ENCODE data around the gene IFI27L1. TPM values are rescaled to one million over a fixed set of nuclear protein-coding genes. Genes with fewer than 3 reads are reported as not detected.

IFI27L1 gene
- total RNA-seq, 4 donors from 2014 or later: 6.2 to 22.6 (median 10.3) TPM

- intact Hi-C loops (cut with DNase I; ENCODE audit: low total_unique reads): no loop called here
- 85 to 89% methylated on average over 6 of the region's 6 CpGs for WGBS, 2 donors
- TF ChIP-seq POLR2A (IDR thresholded peaks at IDR 0.05) (no peak), CTCF (IDR thresholded peaks at IDR 0.05) (no peak)
- peak in 1 of 2 donors; percentile 74 for DNase-seq (ENCODE audit: low spot score in 2 of 2)
- no peak overlapping the region for H3K4me3 ChIP-seq (ENCODE audit: low read depth, poor library complexity, severe bottlenecking)
Observed at GRCh38 chr14:94050231-94050880, 30.8 kb upstream of the IFI27L1 start.

- H3K4me3 ChIP-seq (ENCODE audit: low read depth, poor library complexity, severe bottlenecking): no peak overlapping the region
- 68 to 72% methylated on average over 9 of the region's 9 CpGs for WGBS, 2 donors
- intact Hi-C loops (cut with DNase I; ENCODE audit: low total_unique reads): no loop called here
- no peak for TF ChIP-seq CTCF (IDR thresholded peaks at IDR 0.05)
- no peak for TF ChIP-seq POLR2A (IDR thresholded peaks at IDR 0.05)
- peak; percentile 13 to 73 for DNase-seq (ENCODE audit: low spot score in 2 of 2)
Observed at GRCh38 chr14:94051115-94051514, 30.0 kb upstream of the IFI27L1 start.

GRCh38 chr14:94051779-94052178 lies 29.3 kb upstream of the IFI27L1 start:
- WGBS, 2 donors: 94 to 98% methylated on average over 3 of the region's 3 CpGs
- intact Hi-C loops (cut with DNase I; ENCODE audit: low total_unique reads): no loop called here
- H3K4me3 ChIP-seq (ENCODE audit: low read depth, poor library complexity, severe bottlenecking): no peak overlapping the region
- TF ChIP-seq CTCF (IDR thresholded peaks at IDR 0.05) (no peak), POLR2A (IDR thresholded peaks at IDR 0.05) (no peak)
- peak in 1 of 2 donors; percentile 9 for DNase-seq (ENCODE audit: low spot score in 2 of 2)

GRCh38 chr14:94052199-94052598 lies 28.9 kb upstream of the IFI27L1 start:
- WGBS, 2 donors: 89 to 100% methylated on average over 1 of the region's 1 CpG
- no peak overlapping the region for H3K4me3 ChIP-seq (ENCODE audit: low read depth, poor library complexity, severe bottlenecking)
- DNase-seq (ENCODE audit: low spot score in 2 of 2): no peak
- TF ChIP-seq CTCF (IDR thresholded peaks at IDR 0.05): no peak
- no peak for TF ChIP-seq POLR2A (IDR thresholded peaks at IDR 0.05)
- intact Hi-C loops (cut with DNase I; ENCODE audit: low total_unique reads): no loop called here

GRCh38 chr14:94052662-94053061 lies 28.4 kb upstream of the IFI27L1 start:
- intact Hi-C loops (cut with DNase I; ENCODE audit: low total_unique reads): no loop called here
- DNase-seq (ENCODE audit: low spot score in 2 of 2): peak; percentile 4 to 76
- WGBS, 2 donors: 93 to 96% methylated on average over 4 of the region's 4 CpGs
- TF ChIP-seq POLR2A (IDR thresholded peaks at IDR 0.05) (no peak), CTCF (IDR thresholded peaks at IDR 0.05) (no peak)
- no peak overlapping the region for H3K4me3 ChIP-seq (ENCODE audit: low read depth, poor library complexity, severe bottlenecking)

GRCh38 chr14:94054401-94054800 lies 26.7 kb upstream of the IFI27L1 start:
- DNase-seq (ENCODE audit: low spot score in 2 of 2): peak in 1 of 2 donors; percentile 6
- whole genome bisulfite sequencing, 2 donors: 92 to 100% methylated on average over 1 of the region's 1 CpG
- intact Hi-C loops (cut with DNase I; ENCODE audit: low total_unique reads): no loop called here
- TF ChIP-seq CTCF (IDR thresholded peaks at IDR 0.05): no peak
- no peak for TF ChIP-seq POLR2A (IDR thresholded peaks at IDR 0.05)
- no peak overlapping the region for H3K4me3 ChIP-seq (ENCODE audit: low read depth, poor library complexity, severe bottlenecking)

Data from lower leg skin (tissue), 4 donors.